WERI-Rb-1 (cell line): ENCODE results near the gene DNAH3.
"Not testable (repeated sequence)": the region's sequence is repeated elsewhere in the genome, so short reads cannot be mapped to it uniquely, and the experiment has no call there.

ENCODE experiments used
- DNase-seq: peaks from one replicate; pipeline ENCODE4 v3.0.0-alpha.2; 2020
- H3K27ac ChIP-seq: fragments of 250-450 bp; sonication (Bioruptor Pico); 2 replicates; pipeline ENCODE4 v1.5.1; 2020; ENCODE audit warnings: mild to moderate bottlenecking, moderate library complexity
- H3K27me3 ChIP-seq: fragments of 250-450 bp; sonication (Bioruptor Pico); 2 replicates; pipeline ENCODE4 v1.5.1; 2021; ENCODE audit warnings: mild to moderate bottlenecking, low read depth, moderate library complexity; ENCODE audit not compliant: insufficient read depth, severe bottlenecking
- H3K36me3 ChIP-seq: fragments of 250-450 bp; sonication (Bioruptor Pico); 2 replicates; pipeline ENCODE4 v1.5.1; 2020; ENCODE audit warnings: mild to moderate bottlenecking, moderate library complexity
- H3K4me3 ChIP-seq: 2 replicates; pipeline ENCODE4 v1.5.1; 2011; ENCODE audit warnings: low read depth, mild to moderate bottlenecking, control low read depth, low read length
- H3K9me3 ChIP-seq: fragments of 250-450 bp; sonication (Bioruptor Pico); 2 replicates; pipeline ENCODE4 v1.5.1; 2021; ENCODE audit warnings: mild to moderate bottlenecking, moderate library complexity; ENCODE audit not compliant: severe bottlenecking
- TF ChIP-seq, protein P1 (sequence below): IDR thresholded peaks from 2 replicates; pipeline ENCODE4 v1.5.1; 2011; ENCODE audit warnings: low read depth, mild to moderate bottlenecking, control low read depth, inconsistent platforms, low read length

DNAH3 gene

DNA sequence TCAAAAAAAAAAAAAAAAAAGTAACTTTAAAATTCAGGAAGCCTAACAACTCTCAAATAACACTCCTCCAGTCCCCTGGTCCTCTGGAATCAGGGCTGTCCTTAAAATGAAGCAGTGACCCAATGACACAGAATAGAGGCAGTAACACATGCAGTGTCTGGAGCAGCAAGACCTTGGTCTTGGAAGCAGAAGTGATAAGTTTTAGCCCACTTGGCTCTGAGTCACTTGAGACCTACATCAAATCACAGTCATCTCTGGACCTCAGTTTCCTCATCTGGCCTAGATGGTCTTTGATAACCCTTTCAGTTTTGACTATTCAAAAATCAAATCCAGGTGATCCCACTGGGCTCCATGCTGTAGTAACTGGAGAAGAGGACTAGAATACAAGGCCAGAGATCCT lies 211.0 kb downstream of the DNAH3 start:
- no peak for DNase-seq
- Histone ChIP-seq H3K27ac (no peak overlapping the region), H3K36me3 (no peaks in the 10 kb centered on the region), H3K27me3 (no peaks in the 10 kb centered on the region), H3K9me3 (no peaks in the 10 kb centered on the region), H3K4me3 (no peak overlapping the region)
- TF ChIP-seq, protein P1, sequence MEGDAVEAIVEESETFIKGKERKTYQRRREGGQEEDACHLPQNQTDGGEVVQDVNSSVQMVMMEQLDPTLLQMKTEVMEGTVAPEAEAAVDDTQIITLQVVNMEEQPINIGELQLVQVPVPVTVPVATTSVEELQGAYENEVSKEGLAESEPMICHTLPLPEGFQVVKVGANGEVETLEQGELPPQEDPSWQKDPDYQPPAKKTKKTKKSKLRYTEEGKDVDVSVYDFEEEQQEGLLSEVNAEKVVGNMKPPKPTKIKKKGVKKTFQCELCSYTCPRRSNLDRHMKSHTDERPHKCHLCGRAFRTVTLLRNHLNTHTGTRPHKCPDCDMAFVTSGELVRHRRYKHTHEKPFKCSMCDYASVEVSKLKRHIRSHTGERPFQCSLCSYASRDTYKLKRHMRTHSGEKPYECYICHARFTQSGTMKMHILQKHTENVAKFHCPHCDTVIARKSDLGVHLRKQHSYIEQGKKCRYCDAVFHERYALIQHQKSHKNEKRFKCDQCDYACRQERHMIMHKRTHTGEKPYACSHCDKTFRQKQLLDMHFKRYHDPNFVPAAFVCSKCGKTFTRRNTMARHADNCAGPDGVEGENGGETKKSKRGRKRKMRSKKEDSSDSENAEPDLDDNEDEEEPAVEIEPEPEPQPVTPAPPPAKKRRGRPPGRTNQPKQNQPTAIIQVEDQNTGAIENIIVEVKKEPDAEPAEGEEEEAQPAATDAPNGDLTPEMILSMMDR, result no peak

DNA sequence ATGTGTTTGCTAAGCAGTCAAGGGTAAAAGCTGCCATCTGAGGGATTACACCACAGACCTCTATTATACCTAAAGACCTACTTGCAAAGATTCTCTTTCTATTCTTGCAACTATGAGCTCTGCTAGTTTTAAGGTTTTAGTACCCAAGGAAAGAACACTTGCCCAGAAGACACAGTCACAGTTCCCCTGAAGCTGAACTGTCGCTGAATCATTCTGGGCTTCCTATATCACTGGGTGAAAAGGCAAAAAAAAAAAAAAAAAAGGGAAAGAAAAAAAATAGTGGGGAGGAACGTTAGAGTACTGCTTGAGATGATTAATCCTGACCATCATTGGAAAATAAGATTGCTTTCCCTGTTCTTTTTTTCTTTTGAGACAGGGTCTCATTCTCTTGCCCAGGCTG lies 212.2 kb downstream of the DNAH3 start:
- TF ChIP-seq, protein P1, result no peak
- Histone ChIP-seq H3K27ac (no peak overlapping the region), H3K36me3 (no peaks in the 10 kb centered on the region), H3K4me3 (no peak overlapping the region), H3K27me3 (no peaks in the 10 kb centered on the region), H3K9me3 (no peaks in the 10 kb centered on the region)
- DNase-seq, result no peak

DNA sequence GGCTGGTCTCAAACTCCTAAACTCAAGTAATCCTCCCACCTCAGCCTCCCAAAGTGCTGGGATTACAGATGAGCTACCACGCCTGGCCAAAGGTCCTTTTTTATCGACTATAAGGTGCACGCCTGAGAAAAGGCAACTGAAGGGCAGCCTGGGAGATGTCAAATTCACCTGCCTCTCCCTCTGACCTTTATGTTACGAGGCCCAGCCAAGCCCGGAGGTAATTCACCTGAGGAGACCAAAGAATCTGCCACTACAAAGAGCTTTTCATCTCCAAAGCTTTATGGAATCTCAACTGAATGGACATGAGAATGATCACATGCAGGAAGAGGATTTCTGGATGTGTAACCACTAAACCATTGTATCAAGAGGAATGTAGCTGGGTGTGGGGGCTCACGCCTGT lies 212.9 kb downstream of the DNAH3 start:
- Histone ChIP-seq H3K4me3 (no peak overlapping the region), H3K9me3 (no peaks in the 10 kb centered on the region)
- TF ChIP-seq, protein P1, result no peak

DNA sequence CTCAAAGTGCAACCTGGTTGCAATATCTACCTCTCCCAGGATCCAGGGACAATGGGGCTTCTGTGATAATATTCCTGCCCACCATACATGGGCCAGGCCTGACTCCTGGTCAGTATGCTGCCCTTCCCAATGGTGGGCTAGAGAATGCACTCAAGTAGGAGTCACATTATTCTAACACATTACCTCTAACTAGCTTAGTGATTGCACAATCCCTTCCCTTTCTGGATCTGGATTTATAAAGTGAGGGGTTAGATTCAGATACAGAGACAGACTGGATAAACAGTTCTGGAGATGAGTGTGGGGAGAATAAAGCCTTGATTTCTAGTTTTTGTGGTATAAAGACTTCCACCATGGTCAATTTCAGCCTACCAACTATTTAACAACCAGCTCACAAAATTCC lies 217.1 kb downstream of the DNAH3 start:
- H3K4me3 ChIP-seq, result no peak overlapping the region
- H3K27me3 ChIP-seq, result no peaks in the 10 kb centered on the region
- H3K27ac ChIP-seq, result no peak overlapping the region
- TF ChIP-seq, protein P1, result no peak
- H3K36me3 ChIP-seq, result no peaks in the 10 kb centered on the region
- no peak for DNase-seq
- H3K9me3 ChIP-seq, result no peaks in the 10 kb centered on the region

More for the DNA sequence above, 212.9 kb downstream of the DNAH3 start:
- Histone ChIP-seq H3K27me3 (no peaks in the 10 kb centered on the region), H3K27ac (no peak overlapping the region), H3K36me3 (no peaks in the 10 kb centered on the region)
- no peak for DNase-seq

DNA sequence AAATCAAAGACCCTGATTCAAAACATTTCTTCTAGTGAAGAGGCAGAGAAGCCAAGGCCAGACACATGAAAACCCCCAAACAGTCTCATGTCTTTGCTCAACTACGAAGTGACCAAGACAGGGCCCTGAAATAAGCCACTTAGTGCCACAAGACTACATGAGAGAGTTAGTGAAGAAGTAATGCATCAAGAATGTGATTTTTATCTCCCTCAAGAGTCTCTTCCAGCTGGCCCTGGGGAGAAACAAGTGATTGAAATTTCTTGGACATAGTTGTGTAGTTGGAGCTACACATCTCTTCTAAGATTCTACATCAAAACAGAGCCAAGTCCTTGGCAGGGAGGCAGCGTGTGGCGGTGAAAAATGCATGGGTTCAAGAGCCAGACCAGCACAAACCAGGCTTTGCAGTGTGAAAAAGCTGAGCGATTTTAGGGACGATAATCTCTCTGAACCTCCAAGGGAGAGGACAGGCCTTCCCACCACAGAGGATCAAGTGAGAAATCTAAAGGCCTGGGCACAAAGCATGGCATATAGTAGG lies 219.5 kb downstream of the DNAH3 start:
- no peaks in the 10 kb centered on the region for H3K36me3 ChIP-seq
- DNase-seq, result no peak
- no peak overlapping the region for H3K4me3 ChIP-seq
- H3K27ac ChIP-seq, result no peak overlapping the region
- TF ChIP-seq, protein P1, result no peak
- H3K27me3 ChIP-seq, result no peaks in the 10 kb centered on the region
- no peaks in the 10 kb centered on the region for H3K9me3 ChIP-seq

DNA sequence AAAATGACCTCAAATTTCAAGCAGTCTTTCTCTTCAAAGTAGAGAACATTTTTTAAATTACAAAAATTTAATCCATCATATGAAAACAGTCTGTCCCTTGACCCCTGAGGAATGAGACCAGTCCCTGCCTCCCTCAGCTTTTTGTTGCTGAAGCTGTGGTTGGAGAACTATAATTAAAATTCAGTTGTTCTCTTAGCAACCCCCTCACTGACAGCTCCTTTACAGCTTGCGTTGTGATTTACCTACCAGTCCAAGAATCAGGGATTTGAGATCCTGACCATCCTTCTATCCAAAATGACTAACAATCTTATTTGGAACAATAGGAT lies 220.3 kb downstream of the DNAH3 start:
- Histone ChIP-seq H3K27ac (no peak overlapping the region), H3K36me3 (peaks cover 6% of the 10 kb centered on the region; the same call in 1 of the 2 replicates)
- TF ChIP-seq, protein P1, result no peak

DNA sequence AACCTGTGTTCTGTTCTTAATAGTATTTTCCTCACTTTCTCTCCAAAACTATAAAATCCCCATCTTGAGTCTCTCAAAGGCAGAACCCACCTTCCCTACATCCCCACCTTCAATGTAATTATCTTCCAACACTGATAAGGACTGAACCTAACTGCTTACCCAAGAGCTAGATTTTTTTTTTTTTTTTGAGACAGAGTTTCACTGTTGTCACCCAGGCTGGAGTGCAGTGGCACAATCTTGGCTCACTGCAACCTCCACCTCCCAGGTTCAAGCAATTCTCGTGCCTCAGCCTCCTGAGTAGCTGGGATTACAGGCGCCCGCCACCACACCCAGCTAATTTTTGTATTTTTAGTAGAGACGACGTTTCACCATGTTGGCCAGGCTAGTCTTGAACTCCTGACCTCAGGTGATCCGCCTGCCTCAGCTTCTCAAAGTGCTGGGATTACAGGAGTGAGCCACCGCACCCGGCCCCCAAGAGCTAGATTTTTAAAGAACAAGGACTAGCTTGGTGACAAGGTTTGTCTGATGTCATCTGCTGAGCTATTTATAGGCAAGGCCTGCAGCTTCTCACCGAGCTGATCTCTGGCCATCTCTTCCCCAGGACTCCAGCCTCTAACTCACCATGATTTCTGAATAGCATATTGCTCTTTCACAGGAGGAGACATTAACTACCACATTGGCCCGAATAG lies 220.8 kb downstream of the DNAH3 start:
- DNase-seq, H3K27me3 ChIP-seq, H3K36me3 ChIP-seq, H3K9me3 ChIP-seq, H3K27ac ChIP-seq, H3K4me3 ChIP-seq: not testable (repeated sequence)

More for the DNA sequence above, 220.3 kb downstream of the DNAH3 start:
- no peaks in the 10 kb centered on the region for H3K27me3 ChIP-seq
- H3K4me3 ChIP-seq, result no peak overlapping the region
- no peaks in the 10 kb centered on the region for H3K9me3 ChIP-seq
- no peak for DNase-seq
